Sigmoid colon (tissue), 4 donors: ENCODE measurements around the gene CDPF1.

ENCODE experiments used
- EP300 ChIP-seq, 4 donors: sonication (generic); formaldehyde crosslinking; IDR thresholded peaks; one replicate each; pipeline ENCODE4 v1.6.1; 2017; ENCODE audit warnings: antibody characterized with exemption in 4 of 4
- POLR2A ChIP-seq, 2 donors: fragments of 450-650 bp; IDR thresholded peaks; one replicate each; pipeline ENCODE4 v1.6.1; 2016; ENCODE audit warnings: antibody characterized with exemption in 2 of 2, mild to moderate bottlenecking in 2 of 2, moderate library complexity in 2 of 2
- POLR2AphosphoS5 ChIP-seq, 4 donors: sonication (generic); formaldehyde crosslinking; IDR thresholded peaks; one replicate each; pipeline ENCODE4 v1.6.1; 2017; ENCODE audit warnings: antibody characterized with exemption in 4 of 4
- TF ChIP-seq, protein P1 (sequence below), 4 experiments: fragments of 450-650 bp in 3 of 4; fragments of 200-600 bp in 1 of 4; IDR thresholded peaks; one replicate each; pipeline ENCODE4 v1.5.1; 2016 to 2019; ENCODE audit warnings: antibody characterized with exemption in 4 of 4, mild to moderate bottlenecking in 3 of 4, moderate library complexity in 2 of 4

DNA sequence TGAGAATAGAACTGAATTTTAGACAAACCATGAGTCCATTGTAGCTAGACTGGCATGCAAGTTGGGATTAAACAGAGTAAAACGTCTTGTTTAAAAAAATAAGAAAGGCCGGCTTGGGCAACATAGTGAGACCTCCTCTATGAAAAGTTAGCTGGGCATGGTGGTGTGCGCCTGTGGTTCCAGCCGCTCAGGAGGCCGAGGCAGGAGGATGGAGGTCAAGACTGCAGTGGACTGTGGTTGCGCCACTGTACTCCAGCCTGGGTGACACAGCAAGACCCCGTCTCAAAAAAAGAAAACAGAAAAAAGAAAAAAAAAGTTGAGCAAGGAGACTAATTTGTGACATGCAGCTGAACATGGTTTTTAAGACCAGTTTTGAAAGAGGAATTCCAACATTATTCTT, 23.5 kb downstream of the CDPF1 start:
- TF ChIP-seq, protein P1, sequence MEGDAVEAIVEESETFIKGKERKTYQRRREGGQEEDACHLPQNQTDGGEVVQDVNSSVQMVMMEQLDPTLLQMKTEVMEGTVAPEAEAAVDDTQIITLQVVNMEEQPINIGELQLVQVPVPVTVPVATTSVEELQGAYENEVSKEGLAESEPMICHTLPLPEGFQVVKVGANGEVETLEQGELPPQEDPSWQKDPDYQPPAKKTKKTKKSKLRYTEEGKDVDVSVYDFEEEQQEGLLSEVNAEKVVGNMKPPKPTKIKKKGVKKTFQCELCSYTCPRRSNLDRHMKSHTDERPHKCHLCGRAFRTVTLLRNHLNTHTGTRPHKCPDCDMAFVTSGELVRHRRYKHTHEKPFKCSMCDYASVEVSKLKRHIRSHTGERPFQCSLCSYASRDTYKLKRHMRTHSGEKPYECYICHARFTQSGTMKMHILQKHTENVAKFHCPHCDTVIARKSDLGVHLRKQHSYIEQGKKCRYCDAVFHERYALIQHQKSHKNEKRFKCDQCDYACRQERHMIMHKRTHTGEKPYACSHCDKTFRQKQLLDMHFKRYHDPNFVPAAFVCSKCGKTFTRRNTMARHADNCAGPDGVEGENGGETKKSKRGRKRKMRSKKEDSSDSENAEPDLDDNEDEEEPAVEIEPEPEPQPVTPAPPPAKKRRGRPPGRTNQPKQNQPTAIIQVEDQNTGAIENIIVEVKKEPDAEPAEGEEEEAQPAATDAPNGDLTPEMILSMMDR (IDR thresholded peaks at IDR 0.05), result no peak
- TF ChIP-seq POLR2AphosphoS5 (IDR thresholded peaks at IDR 0.05) (no peak), EP300 (IDR thresholded peaks at IDR 0.05) (no peak), POLR2A (IDR thresholded peaks at IDR 0.05) (no peak)
